HepG2 (cell line): Measurements from ENCODE around the gene DIAPH3. TPM values are rescaled to one million over a fixed set of nuclear protein-coding genes. Genes with fewer than 3 reads are reported as not detected.

Experiments
- ATAC-seq: fragments of 200-7000 bp; cut with Tn5 transposase; 3 replicates; pipeline ENCODE4 v1.9.1; 2020; ENCODE audit warnings: mild to moderate bottlenecking, moderate library complexity
- BruUV-seq: library from RNA; stranded (reverse); fragments of 400-500 nt; replicated peaks from 2 replicates; lab custom pipeline; 2021; lab: Mats Ljungman, UMichigan
- CTCF ChIA-PET: fragments of 300-600 bp; formaldehyde crosslinking; extraction: SDS; loops from one replicate; lab custom pipeline; 2021; ENCODE audit warnings: low total read pairs, inconsistent platforms, low intra/inter-chr PET ratio; lab: Yijun Ruan, JAX
- POLR2A ChIA-PET: fragments of 350-600 bp; sonication (Branson Sonifier 250); formaldehyde crosslinking; loops from one replicate; lab custom pipeline; 2020; ENCODE audit warnings: antibody characterized with exemption, inconsistent platforms; lab: Yijun Ruan, JAX
- DNase-seq: peaks from one replicate; pipeline ENCODE4 v3.0.0-alpha.2; 2015; ENCODE audit warnings: low spot score
- FAIRE-seq: peaks from 3 replicates; lab custom pipeline; 2011; peaks lifted over from hg19 to GRCh38; lab: Jason Lieb, UNC
- H2AFZ ChIP-seq: one replicate; pipeline ENCODE4 v1.6.1; 2011; ENCODE audit warnings: low read length, inconsistent platforms
- H3K27ac ChIP-seq: fragments of 300-600 bp; 3 replicates; pipeline ENCODE4 v1.8.0; 2011; ENCODE audit warnings: mixed run types, mild to moderate bottlenecking, mixed read lengths, low read length, inconsistent platforms; ENCODE audit not compliant: insufficient read depth; ENCODE audit errors: extremely low read length
- H3K27me3 ChIP-seq, 2 experiments: fragments of 200-600 bp in 1 of 2; 2 replicates in 1 of 2; 3 replicates in 1 of 2; pipeline versions ENCODE4 v1.6.0 to v1.8.0; 2011; ENCODE audit warnings: low read length in 2 of 2, mild to moderate bottlenecking in 2 of 2, moderate library complexity in 2 of 2, inconsistent platforms in 1 of 2; ENCODE audit not compliant: insufficient read depth in 2 of 2, control insufficient read depth in 1 of 2
- H3K36me3 ChIP-seq, 2 experiments: fragments of 200-600 bp in 1 of 2; replicated peaks in 1 of 2; 2 replicates in 1 of 2; 3 replicates in 1 of 2; pipeline versions ENCODE4 v1.5.1 to v1.8.0; 2011; ENCODE audit warnings: low read length in 2 of 2, inconsistent platforms in 1 of 2; ENCODE audit not compliant: insufficient read depth in 2 of 2, control insufficient read depth in 1 of 2
- H3K4me1 ChIP-seq: 2 replicates; pipeline ENCODE4 v1.5.1; 2012; ENCODE audit warnings: low read length, inconsistent platforms; ENCODE audit not compliant: insufficient read depth
- H3K4me2 ChIP-seq: 2 replicates; pipeline ENCODE4 v1.6.0; 2011; ENCODE audit warnings: low read depth, low read length, inconsistent platforms
- H3K4me3 ChIP-seq, 3 experiments: fragments of 200-600 bp in 1 of 3; sonication (generic), shearing (Covaris generic) in 1 of 3; replicated peaks in 1 of 3; 2 replicates each; pipeline ENCODE4 v1.5.1; 2011 to 2016; ENCODE audit warnings: low read length in 3 of 3, inconsistent platforms in 2 of 3, low read depth in 2 of 3, mild to moderate bottlenecking in 2 of 3, control low read depth in 1 of 3, mixed read lengths in 1 of 3; ENCODE audit not compliant: insufficient read depth in 1 of 3
- H3K79me2 ChIP-seq: one replicate; pipeline ENCODE4 v1.6.1; 2011; ENCODE audit warnings: low read length, inconsistent platforms; ENCODE audit not compliant: insufficient read depth
- H3K9ac ChIP-seq: 2 replicates; pipeline ENCODE4 v1.6.0; 2011; ENCODE audit warnings: mild to moderate bottlenecking, low read depth, low read length, inconsistent platforms; ENCODE audit not compliant: insufficient read depth
- H3K9me3 ChIP-seq: 2 replicates; pipeline ENCODE4 v1.5.1; 2012; ENCODE audit warnings: mild to moderate bottlenecking, low read length
- H4K20me1 ChIP-seq: 2 replicates; pipeline ENCODE4 v1.6.0; 2011; ENCODE audit warnings: inconsistent platforms, mild to moderate bottlenecking, low read length, moderate library complexity; ENCODE audit not compliant: insufficient read depth
- EP300 ChIP-seq, 3 experiments: sonication (generic) in 1 of 3; formaldehyde crosslinking in 1 of 3; IDR thresholded peaks; 2 replicates each; pipeline versions ENCODE4 v1.5.1 to v1.6.1; 2011 to 2020; ENCODE audit warnings: low read depth in 2 of 3, low read length in 2 of 3, borderline replicate concordance in 1 of 3, improper control_type of control experiment in 1 of 3, mild to moderate bottlenecking in 1 of 3, missing genetic modification reagents in 1 of 3, moderate library complexity in 1 of 3
- HOXA3 ChIP-seq: sonication (generic); formaldehyde crosslinking; IDR thresholded peaks from 2 replicates; pipeline ENCODE4 v1.5.0; 2020; ENCODE audit warnings: missing genetic modification reagents
- IKZF4 ChIP-seq: sonication (generic); formaldehyde crosslinking; IDR thresholded peaks from 2 replicates; pipeline ENCODE4 v1.5.1; 2020; ENCODE audit warnings: borderline replicate concordance, mild to moderate bottlenecking, low read depth, missing genetic modification reagents; ENCODE audit errors: not compliant biosample characterization
- KLF11 ChIP-seq: IDR thresholded peaks from 2 replicates; pipeline ENCODE4 v1.6.1; 2016; ENCODE audit warnings: missing compliant biosample characterization
- KLF13 ChIP-seq: sonication (generic); formaldehyde crosslinking; IDR thresholded peaks from 2 replicates; pipeline ENCODE4 v1.4.0; 2020; ENCODE audit warnings: mild to moderate bottlenecking, missing genetic modification reagents
- MED13 ChIP-seq: sonication (generic); formaldehyde crosslinking; IDR thresholded peaks from 2 replicates; pipeline ENCODE4 v1.5.0; 2020; ENCODE audit warnings: missing genetic modification reagents
- NFATC3 ChIP-seq: sonication (generic); formaldehyde crosslinking; IDR thresholded peaks from 2 replicates; pipeline ENCODE4 v1.5.1; 2020; ENCODE audit warnings: mild to moderate bottlenecking, missing genetic modification reagents
- NR1H2 ChIP-seq: sonication (generic); formaldehyde crosslinking; IDR thresholded peaks from 2 replicates; pipeline ENCODE4 v1.8.1; 2022; ENCODE audit warnings: low read depth, missing genetic modification reagents, borderline replicate concordance
- PHB2 ChIP-seq: fragments of 450-650 bp; IDR thresholded peaks from 2 replicates; pipeline ENCODE4 v1.6.1; 2018; ENCODE audit not compliant: partially characterized antibody
- SMAD3 ChIP-seq: sonication (generic); formaldehyde crosslinking; IDR thresholded peaks from 2 replicates; pipeline ENCODE4 v1.4.0; 2020; ENCODE audit warnings: missing genetic modification reagents
- TRIM24 ChIP-seq: sonication (generic); formaldehyde crosslinking; IDR thresholded peaks from 2 replicates; pipeline ENCODE4 v1.8.0; 2022; ENCODE audit warnings: mild to moderate bottlenecking, missing genetic modification reagents
- ZC3H13 ChIP-seq: sonication (generic); formaldehyde crosslinking; IDR thresholded peaks from 2 replicates; pipeline ENCODE4 v1.8.1; 2023; ENCODE audit warnings: mild to moderate bottlenecking, missing genetic modification reagents, moderate library complexity
- ZKSCAN1 ChIP-seq: fragments of 150-350 bp; IDR thresholded peaks from 2 replicates; pipeline ENCODE4 v1.6.1; 2014; ENCODE audit warnings: low read length
- ZNF317 ChIP-seq: sonication (generic); formaldehyde crosslinking; IDR thresholded peaks from 2 replicates; pipeline ENCODE4 v1.5.0; 2020; ENCODE audit warnings: mild to moderate bottlenecking, missing genetic modification reagents
- ZNF34 ChIP-seq: sonication (generic); formaldehyde crosslinking; IDR thresholded peaks from 2 replicates; pipeline ENCODE4 v1.4.0; 2020; ENCODE audit warnings: mild to moderate bottlenecking, missing genetic modification reagents, borderline replicate concordance
- ZNF629 ChIP-seq: sonication (generic); formaldehyde crosslinking; conservative IDR thresholded peaks from 2 replicates; pipeline ENCODE4 v1.5.0; 2020; ENCODE audit warnings: missing genetic modification reagents
- ZNF781 ChIP-seq: sonication (generic); formaldehyde crosslinking; IDR thresholded peaks from 2 replicates; pipeline ENCODE4 v1.5.1; 2020; ENCODE audit warnings: borderline replicate concordance, mild to moderate bottlenecking, missing genetic modification reagents; ENCODE audit errors: not compliant biosample characterization
- ZSCAN29 ChIP-seq: sonication (generic); formaldehyde crosslinking; conservative IDR thresholded peaks from 2 replicates; pipeline ENCODE4 v1.4.0; 2020; ENCODE audit warnings: mild to moderate bottlenecking, missing genetic modification reagents
- WGBS: methylation state at CpG from one replicate; pipeline ENCODE4 v1.1.6; 2017; ENCODE audit warnings: low lambda C conversion rate; 5-methylcytosine and 5-hydroxymethylcytosine counted together
- in situ Hi-C: cut with HindIII; loops from 2 replicates; pipeline ENCODE4 v1.10.0; 2017; ENCODE audit warnings: low pct_unique_long_range_greater_than_20kb; ENCODE audit not compliant: extremely low pct_ligation_motif_present
- intact Hi-C: fragments of 100-400 bp; cut with micrococcal nuclease; formaldehyde crosslinking; loops from one replicate; pipeline ENCODE4 v1.10.0; 2022; ENCODE audit not compliant: unreplicated experiment
- polyA plus RNA-seq, 8 experiments: library from polyadenylated mRNA; depleted of rRNA in 3 of 8; stranded (reverse) in 7 of 8; unstranded in 1 of 8; fragments of >200 nt; fragmentation: Illumina TruSeq in 4 of 8; extraction: Trizol in 4 of 8; gene quantifications; 2 replicates each; pipeline versions ENCODE4 v1.2.1 to v1.2.3, GENCODE V29; 2011 to 2016; ENCODE audit warnings: low read depth in 4 of 8, missing spikeins in 1 of 8, mixed read lengths in 1 of 8; ENCODE audit not compliant: insufficient read depth in 1 of 8
- total RNA-seq, 5 experiments: library from RNA; depleted of rRNA; stranded (reverse); fragments of >200 nt; fragmentation: Illumina TruSeq; extraction: Trizol; gene quantifications; 2 replicates each; pipeline ENCODE4 v1.2.3, GENCODE V29; 2016; ENCODE audit warnings: low read depth in 1 of 5
- TF ChIP-seq, protein P1 (sequence below): sonication (generic); formaldehyde crosslinking; IDR thresholded peaks from 2 replicates; pipeline ENCODE4 v1.8.1; 2023; ENCODE audit warnings: mild to moderate bottlenecking, inconsistent platforms, moderate library complexity, missing genetic modification reagents, borderline replicate concordance
- TF ChIP-seq, protein P2 (sequence below): sonication (generic); formaldehyde crosslinking; IDR thresholded peaks from 2 replicates; pipeline ENCODE4 v1.5.0; 2020; ENCODE audit warnings: missing genetic modification reagents
- TF ChIP-seq, protein P3 (sequence below): IDR thresholded peaks from 2 replicates; pipeline ENCODE4 v1.6.1; 2016; ENCODE audit warnings: low read depth, borderline replicate concordance

Gene DIAPH3
- total and polyA plus RNA-seq, 2 of the 13 experiments (the other 11 are each of a cell fraction or from before 2014, with no cell fraction given), result 4.0 to 9.3 TPM

DNA sequence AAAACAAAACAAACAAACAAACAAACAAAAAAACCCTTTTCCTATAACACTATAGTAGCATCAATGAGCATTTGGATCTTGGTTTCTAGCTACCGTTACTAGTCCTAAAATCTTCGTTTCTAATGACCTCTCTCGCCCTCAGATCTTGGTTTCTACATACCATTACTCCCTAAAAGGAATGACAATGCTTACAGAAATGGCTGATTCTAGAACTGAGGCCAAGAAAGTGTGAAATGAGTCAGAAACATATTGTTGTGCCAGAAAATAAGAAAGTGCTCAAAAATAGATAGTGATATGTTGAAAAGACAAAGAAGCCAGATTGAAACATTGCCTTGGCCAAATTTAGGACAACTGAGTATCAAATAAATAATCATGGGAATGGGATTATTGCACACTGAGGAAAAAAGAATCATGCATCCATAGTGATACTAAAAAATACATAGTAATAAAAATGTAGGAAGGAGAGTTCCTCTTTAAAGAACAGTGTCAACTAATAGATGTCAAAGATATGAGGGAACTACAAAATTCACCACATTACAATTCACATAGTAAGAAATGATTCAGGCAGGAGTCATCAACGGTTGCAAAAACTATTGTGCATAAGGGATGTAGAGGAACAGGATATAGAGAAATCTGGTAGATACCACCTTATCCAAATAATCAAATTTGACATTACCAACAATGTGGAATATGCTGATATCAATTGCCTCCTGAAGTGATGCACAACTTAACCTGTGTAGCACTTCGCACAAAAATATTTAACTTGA is 386.6 kb downstream of the DIAPH3 start (continued):
- TF ChIP-seq NR1H2 (CRISPR knock-in tag) (no peak), NFATC3 (CRISPR knock-in tag) (no peak), TRIM24 (no peak), ZNF34 (no peak), ZSCAN29 (CRISPR knock-in tag) (no peak), PHB2 (no peak), MED13 (CRISPR knock-in tag) (no peak), HOXA3 (CRISPR knock-in tag) (no peak), EP300 (IDR thresholded peaks at IDR 0.05; ENCODE audit: low read depth in 2 of 2, low read length in 2 of 2) (no peak), EP300 (CRISPR knock-in tag; IDR thresholded peaks at IDR 0.05; ENCODE audit: borderline replicate concordance) (no peak), KLF11 (no peak), ZNF629 (CRISPR knock-in tag) (no peak)

DNA sequence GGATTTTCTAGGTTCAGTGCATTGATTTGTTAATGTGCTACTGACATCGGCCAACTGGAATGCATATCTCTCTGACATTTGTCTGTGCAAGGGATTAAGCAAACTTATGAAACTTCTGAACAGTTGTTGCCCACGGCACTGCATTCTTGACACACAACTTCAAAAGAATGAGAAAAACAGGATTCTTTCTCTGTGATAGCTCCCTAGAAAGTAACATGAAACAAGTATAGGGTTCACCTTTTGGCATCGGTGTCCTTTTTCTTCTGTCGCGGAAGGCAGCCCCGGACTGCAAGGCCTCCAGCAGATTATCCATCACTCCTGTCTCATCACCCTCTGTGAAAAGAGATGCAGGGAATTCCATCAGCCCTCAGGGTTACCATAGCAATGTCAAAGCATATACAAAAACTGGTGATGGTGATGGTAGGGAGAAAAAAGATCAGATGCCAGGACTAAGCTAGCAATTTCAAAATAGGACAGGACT is 389.2 kb downstream of the DIAPH3 start:
- TF ChIP-seq ZC3H13 (CRISPR knock-in tag), result no peak
- TF ChIP-seq, protein P1, sequence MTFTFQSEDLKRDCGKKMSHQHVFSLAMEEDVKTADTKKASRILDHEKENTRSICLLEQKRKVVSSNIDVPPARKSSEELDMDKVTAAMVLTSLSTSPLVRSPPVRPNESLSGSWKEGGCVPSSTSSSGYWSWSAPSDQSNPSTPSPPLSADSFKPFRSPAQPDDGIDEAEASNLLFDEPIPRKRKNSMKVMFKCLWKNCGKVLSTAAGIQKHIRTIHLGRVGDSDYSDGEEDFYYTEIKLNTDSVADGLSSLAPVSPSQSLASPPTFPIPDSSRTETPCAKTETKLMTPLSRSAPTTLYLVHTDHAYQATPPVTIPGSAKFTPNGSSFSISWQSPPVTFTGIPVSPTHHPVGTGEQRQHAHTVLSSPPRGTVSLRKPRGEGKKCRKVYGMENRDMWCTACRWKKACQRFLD (CRISPR knock-in tag), result no peak
- TF ChIP-seq ZNF781, result no peak
- TF ChIP-seq KLF13 (CRISPR knock-in tag), result no peak
- TF ChIP-seq IKZF4, result no peak
- TF ChIP-seq SMAD3, result no peak
- TF ChIP-seq, protein P2, sequence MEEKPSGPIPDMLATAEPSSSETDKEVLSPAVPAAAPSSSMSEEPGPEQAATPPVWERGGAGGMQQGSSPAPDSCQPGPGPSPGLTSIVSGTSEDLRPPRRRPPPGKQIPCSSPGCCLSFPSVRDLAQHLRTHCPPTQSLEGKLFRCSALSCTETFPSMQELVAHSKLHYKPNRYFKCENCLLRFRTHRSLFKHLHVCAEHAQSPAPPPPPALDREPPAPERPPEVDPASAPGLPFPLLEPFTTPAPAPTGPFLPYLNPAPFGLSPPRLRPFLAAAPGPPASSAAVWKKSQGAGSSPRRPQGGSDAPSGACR (CRISPR knock-in tag), result no peak
- TF ChIP-seq, protein P3, sequence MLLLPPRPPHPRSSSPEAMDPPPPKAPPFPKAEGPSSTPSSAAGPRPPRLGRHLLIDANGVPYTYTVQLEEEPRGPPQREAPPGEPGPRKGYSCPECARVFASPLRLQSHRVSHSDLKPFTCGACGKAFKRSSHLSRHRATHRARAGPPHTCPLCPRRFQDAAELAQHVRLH (CRISPR knock-in tag), result no peak
- TF ChIP-seq ZKSCAN1, result no peak
- TF ChIP-seq ZNF317 (CRISPR knock-in tag), result no peak
- POLR2A ChIA-PET, result no interaction called here
- Histone ChIP-seq H3K36me3 (no peaks in the 10 kb centered on the region), H4K20me1 (no peaks in the 10 kb centered on the region), H3K9ac (no peak overlapping the region), H3K4me2 (no peak overlapping the region), H3K27me3 (no peaks in the 10 kb centered on the region), H3K9me3 (no peaks in the 10 kb centered on the region), H3K79me2 (no peaks in the 10 kb centered on the region), H2AFZ (no peak overlapping the region), H3K4me3 (no peak overlapping the region), H3K4me1 (no peaks in the 10 kb centered on the region), H3K27ac (no peak overlapping the region)
- intact Hi-C loops, result loop anchor here (10.0 kb wide), 1 partner anchor 380 kb away; no protein-coding TSS in a partner anchor
- CTCF ChIA-PET, result no interaction called here
- peak; percentile 49 for DNase-seq
- peak; percentile 48 for ATAC-seq
- BruUV-seq, result no TSS peak
- 66% methylated on average over 6 of the region's 6 CpGs for WGBS
- in situ Hi-C loops, result loop anchor here (10.0 kb wide), 1 partner anchor 90 kb away; no protein-coding TSS in a partner anchor
- FAIRE-seq, result no peak
